Lower lobe of right lung (tissue), 2 donors: ENCODE results near the gene TPCN1. TPM values are rescaled to one million over a fixed set of nuclear protein-coding genes. Genes with fewer than 3 reads are reported as not detected.

ENCODE experiments used
- ATAC-seq, 2 donors: fragments of 200-7000 bp; cut with Tn5 transposase; one replicate each; pipeline ENCODE4 v1.9.1; 2020 to 2022; ENCODE audit warnings: mild to moderate bottlenecking in 2 of 2, moderate library complexity in 2 of 2
- DNase-seq: peaks from one replicate; pipeline ENCODE4 v3.0.0-alpha.2; 2020
- H3K27ac ChIP-seq: fragments of 200-600 bp; one replicate; pipeline ENCODE4 v1.8.0; 2022
- H3K27me3 ChIP-seq: fragments of 200-600 bp; one replicate; pipeline ENCODE4 v1.8.0; 2022; ENCODE audit warnings: low read depth
- H3K36me3 ChIP-seq: fragments of 200-600 bp; one replicate; pipeline ENCODE4 v1.8.0; 2022; ENCODE audit warnings: mild to moderate bottlenecking
- H3K4me1 ChIP-seq: fragments of 200-600 bp; one replicate; pipeline ENCODE4 v1.8.0; 2022
- H3K4me3 ChIP-seq: fragments of 200-600 bp; one replicate; pipeline ENCODE4 v1.8.0; 2022; ENCODE audit warnings: mild to moderate bottlenecking
- H3K9me3 ChIP-seq: fragments of 200-600 bp; one replicate; pipeline ENCODE4 v1.8.0; 2022
- CTCF ChIP-seq: fragments of 200-600 bp; IDR thresholded peaks from one replicate; pipeline ENCODE4 v1.8.0; 2022; ENCODE audit warnings: antibody characterized with exemption, mild to moderate bottlenecking
- intact Hi-C: fragments of 100-400 bp; cut with DNase I; formaldehyde crosslinking; loops from one replicate; pipeline ENCODE4 v1.11.0; 2022
- total RNA-seq: library from RNA; stranded (reverse); fragmentation: NEBNext Ultra II Directional; extraction: Animal tissue kit (Norgen Biotek cat#: 25700); gene quantifications from one replicate; pipeline ENCODE4 v1.2.1, GENCODE V29; 2021
- donor health status: DM: no; HTN: yes; CAD: no; lungs with severe emphysema.

The TPCN1 gene
- total RNA-seq, 1 donor from 2014 or later, result 68.1 TPM

GRCh38 chr12:113248842-113249435 is 27.7 kb downstream of the TPCN1 start:
- Histone ChIP-seq H3K27ac (no peak overlapping the region), H3K27me3 (no peaks in the 10 kb centered on the region), H3K9me3 (peaks cover 7% of the 10 kb centered on the region), H3K4me3 (no peak overlapping the region), H3K36me3 (peaks cover 36% of the 10 kb centered on the region), H3K4me1 (peaks cover 33% of the 10 kb centered on the region)
- TF ChIP-seq CTCF, result no peak
- ATAC-seq, result no peak
- no peak for DNase-seq
- intact Hi-C loops, result no loop called here

GRCh38 chr12:113249546-113249945 is 28.3 kb downstream of the TPCN1 start:
- intact Hi-C loops, result no loop called here
- no peak overlapping the region for H3K4me3 ChIP-seq
- H3K27me3 ChIP-seq, result no peaks in the 10 kb centered on the region
- DNase-seq (no peak), ATAC-seq (no peak)
- H3K9me3 ChIP-seq, result peaks cover 7% of the 10 kb centered on the region
- H3K36me3 ChIP-seq, result peaks cover 36% of the 10 kb centered on the region
- peaks cover 27% of the 10 kb centered on the region for H3K4me1 ChIP-seq
- no peak for TF ChIP-seq CTCF
- H3K27ac ChIP-seq, result no peak overlapping the region

GRCh38 chr12:113250045-113250444 is 28.8 kb downstream of the TPCN1 start:
- no peak for DNase-seq
- Histone ChIP-seq H3K9me3 (peaks cover 7% of the 10 kb centered on the region), H3K4me3 (no peak overlapping the region), H3K36me3 (peaks cover 36% of the 10 kb centered on the region), H3K4me1 (peaks cover 22% of the 10 kb centered on the region), H3K27ac (no peak overlapping the region), H3K27me3 (no peaks in the 10 kb centered on the region)
- no peak for TF ChIP-seq CTCF
- ATAC-seq, result no peak
- intact Hi-C loops, result no loop called here

GRCh38 chr12:113251404-113252070 is 30.3 kb downstream of the TPCN1 start:
- H3K4me1 ChIP-seq, result peaks cover 9% of the 10 kb centered on the region
- ATAC-seq (no peak), DNase-seq (no peak)
- no peak overlapping the region for H3K27ac ChIP-seq
- peaks cover 7% of the 10 kb centered on the region for H3K9me3 ChIP-seq
- TF ChIP-seq CTCF, result no peak
- intact Hi-C loops, result no loop called here
- H3K27me3 ChIP-seq, result no peaks in the 10 kb centered on the region
- H3K36me3 ChIP-seq, result peaks cover 36% of the 10 kb centered on the region
- no peak overlapping the region for H3K4me3 ChIP-seq

GRCh38 chr12:113252494-113252893 is 31.2 kb downstream of the TPCN1 start:
- intact Hi-C loops, result no loop called here
- no peak overlapping the region for H3K4me3 ChIP-seq
- peaks cover 28% of the 10 kb centered on the region for H3K36me3 ChIP-seq
- ATAC-seq, result no peak
- H3K4me1 ChIP-seq, result no peaks in the 10 kb centered on the region
- H3K9me3 ChIP-seq, result peaks cover 7% of the 10 kb centered on the region
- no peak for TF ChIP-seq CTCF
- H3K27ac ChIP-seq, result no peak overlapping the region
- DNase-seq, result no peak
- no peaks in the 10 kb centered on the region for H3K27me3 ChIP-seq
